ENCODE measurements around the gene DHRS7B.

- TF ChIP-seq, protein P1, sequence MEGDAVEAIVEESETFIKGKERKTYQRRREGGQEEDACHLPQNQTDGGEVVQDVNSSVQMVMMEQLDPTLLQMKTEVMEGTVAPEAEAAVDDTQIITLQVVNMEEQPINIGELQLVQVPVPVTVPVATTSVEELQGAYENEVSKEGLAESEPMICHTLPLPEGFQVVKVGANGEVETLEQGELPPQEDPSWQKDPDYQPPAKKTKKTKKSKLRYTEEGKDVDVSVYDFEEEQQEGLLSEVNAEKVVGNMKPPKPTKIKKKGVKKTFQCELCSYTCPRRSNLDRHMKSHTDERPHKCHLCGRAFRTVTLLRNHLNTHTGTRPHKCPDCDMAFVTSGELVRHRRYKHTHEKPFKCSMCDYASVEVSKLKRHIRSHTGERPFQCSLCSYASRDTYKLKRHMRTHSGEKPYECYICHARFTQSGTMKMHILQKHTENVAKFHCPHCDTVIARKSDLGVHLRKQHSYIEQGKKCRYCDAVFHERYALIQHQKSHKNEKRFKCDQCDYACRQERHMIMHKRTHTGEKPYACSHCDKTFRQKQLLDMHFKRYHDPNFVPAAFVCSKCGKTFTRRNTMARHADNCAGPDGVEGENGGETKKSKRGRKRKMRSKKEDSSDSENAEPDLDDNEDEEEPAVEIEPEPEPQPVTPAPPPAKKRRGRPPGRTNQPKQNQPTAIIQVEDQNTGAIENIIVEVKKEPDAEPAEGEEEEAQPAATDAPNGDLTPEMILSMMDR (IDR thresholded peaks at IDR 0.05): no peak
- TF ChIP-seq POLR2AphosphoS5 (IDR thresholded peaks at IDR 0.05) (no peak), EP300 (IDR thresholded peaks at IDR 0.05) (no peak), POLR2A (IDR thresholded peaks at IDR 0.05) (no peak)
Measured at GRCh38 chr17:21090902-21091618, 35.7 kb upstream of the DHRS7B start.

All from suprapubic skin (tissue), 4 donors.